ENCODE measurements around the gene AIMP2.
"Not testable (repeated sequence)": the region's sequence is repeated elsewhere in the genome, so short reads cannot be mapped to it uniquely, and the experiment has no call there.

Gene AIMP2

GRCh38 chr7:6008668-6009611 lies at the start of gene AIMP2, which contains the start of gene PMS2:
TSS of gene AIMP2 (plus strand) at chr7:6009272. CDS start at chr7:6009364, 92 bp downstream.
TSS of gene PMS2 (minus strand) at chr7:6009049. CDS start at chr7:6009019, 30 bp downstream.
- peak; percentile 96 for DNase-seq

- DNase-seq: not testable (repeated sequence)
These were observed 45.9 kb upstream of the AIMP2 start for GRCh38 chr7:5963205-5963604.

DNA sequence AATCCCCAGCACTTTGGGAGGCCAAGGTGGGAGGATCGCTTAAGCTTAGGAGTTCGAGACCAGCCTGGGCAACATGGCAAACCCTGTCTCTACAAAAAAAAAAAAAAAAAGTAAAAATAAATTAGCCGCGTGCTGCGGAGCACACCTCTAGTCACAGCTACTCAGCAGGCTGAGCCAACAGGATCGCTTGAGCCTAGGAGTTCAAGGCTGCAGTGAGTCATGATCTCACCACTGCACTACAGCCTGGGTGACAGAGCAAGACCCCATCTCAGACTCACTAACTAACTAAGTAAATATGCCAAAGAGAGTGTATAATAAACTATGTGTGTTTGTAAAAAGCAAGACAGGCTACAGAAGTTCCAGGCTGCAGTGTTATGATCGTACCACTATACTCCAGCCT lies 45.3 kb upstream of the AIMP2 start:
- not testable (repeated sequence) for DNase-seq

- not testable (repeated sequence) for DNase-seq
These were observed 38.6 kb upstream of the AIMP2 start, which contains the start of gene RSPH10B for GRCh38 chr7:5970347-5970911. TSS of gene RSPH10B (minus strand) at chr7:5970689. CDS start at chr7:5967116, 3,573 bp downstream.

DNA sequence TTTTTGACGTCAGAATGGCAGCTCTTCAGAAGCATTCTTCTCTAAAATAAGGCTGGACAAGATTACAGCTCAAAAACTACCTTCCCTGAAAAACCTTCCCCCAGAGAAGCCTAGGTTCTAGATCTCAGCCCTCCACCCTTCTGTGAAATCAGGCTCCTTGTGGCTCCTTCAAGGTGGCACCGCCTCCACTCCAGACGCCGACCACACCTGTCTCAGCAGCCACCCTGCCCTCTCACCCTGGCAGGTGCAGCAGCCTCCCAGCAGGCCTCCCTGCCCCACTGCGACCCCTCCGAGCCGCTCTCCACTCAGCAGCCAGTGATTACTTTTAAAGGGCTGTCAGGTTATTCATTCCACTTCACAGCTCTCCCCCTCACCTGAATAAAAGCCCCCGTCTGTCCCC lies 35.5 kb upstream of the AIMP2 start:
- DNase-seq: not testable (repeated sequence)

DNA sequence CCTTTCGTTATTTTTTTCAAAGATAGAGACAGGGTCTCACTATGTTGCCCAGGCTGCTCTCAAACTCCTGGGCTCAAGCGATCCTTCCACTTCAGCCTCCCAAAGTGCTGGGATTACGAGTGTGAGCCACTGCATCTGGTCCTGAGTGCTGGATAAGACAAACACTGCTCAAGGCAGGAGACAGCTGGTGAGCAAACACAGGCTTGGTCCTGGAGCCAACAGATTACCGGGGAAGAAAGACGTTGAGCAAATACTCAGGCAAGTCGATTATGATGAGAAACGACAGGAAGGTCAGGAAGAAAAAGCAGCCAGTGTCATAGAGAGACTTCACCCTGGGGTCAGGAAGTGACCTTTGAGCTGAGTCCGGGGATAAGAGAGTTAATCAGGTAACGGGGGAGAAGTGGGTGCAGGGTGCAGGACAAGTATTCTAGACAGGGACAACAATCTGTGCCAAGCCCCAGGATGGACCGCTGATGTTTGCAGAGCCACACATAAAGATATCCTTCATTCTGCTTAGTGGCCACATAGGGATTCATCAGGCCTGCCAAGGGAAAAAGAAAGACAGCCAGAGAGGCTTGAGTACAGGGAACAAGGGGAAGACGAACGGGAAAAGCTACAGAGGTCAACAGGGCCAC lies 29.3 kb upstream of the AIMP2 start:
- not testable (repeated sequence) for DNase-seq

- not testable (repeated sequence) for DNase-seq
These were observed 22.0 kb upstream of the AIMP2 start for GRCh38 chr7:5987061-5987460.

DNA sequence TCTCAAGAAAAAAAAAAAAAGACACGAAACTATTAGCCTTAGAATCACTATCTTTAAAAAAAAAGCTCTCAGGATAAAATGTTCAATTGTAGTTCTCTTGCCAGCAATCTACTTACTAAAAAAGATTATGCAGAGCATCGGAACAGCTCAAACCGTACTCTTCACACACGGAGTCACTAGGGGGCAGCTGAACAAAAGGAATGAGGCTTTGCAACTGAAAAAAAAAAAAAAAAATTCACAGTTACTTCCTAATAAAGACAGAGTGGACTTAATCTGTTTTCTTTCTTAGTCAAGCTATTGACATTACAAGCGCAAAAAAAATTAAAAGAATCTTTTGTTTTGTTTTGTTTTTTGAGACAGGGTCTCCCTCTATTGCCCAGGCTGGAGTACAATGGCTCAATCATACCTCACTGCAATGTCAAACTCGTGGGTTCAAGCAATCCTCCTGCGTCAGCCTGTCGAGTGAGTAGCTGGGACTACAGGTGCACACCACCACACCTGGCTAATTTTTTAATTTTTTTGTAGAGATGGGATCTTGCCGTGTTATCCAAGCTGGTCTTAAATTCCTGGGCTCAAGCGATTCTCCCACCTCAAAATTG lies 11.8 kb upstream of the AIMP2 start:
- DNase-seq: peak; percentile 27

- no peak for DNase-seq
These were observed 1.7 kb upstream of the AIMP2 start for GRCh38 chr7:6007386-6007785.

DNA sequence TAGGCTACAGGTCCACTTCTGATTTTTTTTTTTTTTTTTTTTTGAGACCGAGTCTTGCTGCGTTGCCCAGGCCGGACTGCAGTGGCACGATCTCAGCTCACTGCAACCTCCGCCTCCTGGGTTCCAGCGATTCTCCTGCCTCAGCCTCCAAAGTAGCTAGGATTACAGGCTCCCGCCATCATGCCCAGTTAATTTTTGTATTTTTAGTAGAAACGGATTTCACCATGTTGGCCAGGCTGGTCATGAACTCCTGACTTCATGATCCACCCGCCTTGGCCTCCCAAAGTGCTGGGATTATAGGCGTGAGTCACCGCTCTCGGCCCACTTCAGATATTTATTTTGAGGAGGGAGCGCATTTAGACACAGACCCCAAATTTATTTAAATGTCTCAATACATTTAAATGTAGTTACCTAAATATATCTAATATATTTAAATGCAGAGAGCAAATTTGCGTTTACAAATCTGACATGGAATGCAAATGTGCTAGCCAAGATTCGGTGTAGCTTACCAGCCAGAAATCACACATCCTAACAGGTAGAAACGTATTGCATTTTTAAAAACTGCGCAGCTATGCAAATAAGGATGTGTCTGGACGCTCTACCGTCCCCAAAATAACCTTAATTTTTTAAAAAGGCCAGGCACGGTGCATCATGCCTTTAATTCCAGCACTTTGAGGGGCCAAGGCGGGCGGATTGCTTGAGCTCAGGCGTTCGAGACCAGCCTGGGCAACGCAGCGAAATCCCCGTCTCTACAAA lies 1.1 kb upstream of the AIMP2 start:
- DNase-seq: not testable (repeated sequence)

DNA sequence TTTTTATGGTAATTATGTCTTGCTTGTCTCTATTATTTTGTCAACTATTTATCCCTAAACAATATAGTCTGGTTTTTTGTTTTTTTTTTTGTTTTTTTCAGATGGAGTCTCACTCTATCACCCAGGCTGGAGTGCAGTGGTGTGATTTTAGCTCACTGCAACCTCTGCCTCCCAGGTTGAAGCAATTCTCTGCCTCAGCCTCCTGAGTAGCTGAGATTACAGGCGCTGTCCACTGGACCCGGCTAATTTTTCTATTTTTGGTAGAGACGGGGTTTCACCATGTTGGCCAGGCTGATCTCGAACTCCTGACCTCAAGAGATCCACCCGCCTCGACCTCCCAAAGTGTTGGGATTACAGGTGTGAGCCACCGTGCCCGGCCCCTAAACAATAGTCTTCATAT lies 1.3 kb downstream of the AIMP2 start:
- DNase-seq: not testable (repeated sequence)

- no peak for DNase-seq
These were observed 2.5 kb downstream of the AIMP2 start for GRCh38 chr7:6011541-6011940.

- DNase-seq: no peak
These were observed 3.5 kb downstream of the AIMP2 start for GRCh38 chr7:6012355-6013104.

DNA sequence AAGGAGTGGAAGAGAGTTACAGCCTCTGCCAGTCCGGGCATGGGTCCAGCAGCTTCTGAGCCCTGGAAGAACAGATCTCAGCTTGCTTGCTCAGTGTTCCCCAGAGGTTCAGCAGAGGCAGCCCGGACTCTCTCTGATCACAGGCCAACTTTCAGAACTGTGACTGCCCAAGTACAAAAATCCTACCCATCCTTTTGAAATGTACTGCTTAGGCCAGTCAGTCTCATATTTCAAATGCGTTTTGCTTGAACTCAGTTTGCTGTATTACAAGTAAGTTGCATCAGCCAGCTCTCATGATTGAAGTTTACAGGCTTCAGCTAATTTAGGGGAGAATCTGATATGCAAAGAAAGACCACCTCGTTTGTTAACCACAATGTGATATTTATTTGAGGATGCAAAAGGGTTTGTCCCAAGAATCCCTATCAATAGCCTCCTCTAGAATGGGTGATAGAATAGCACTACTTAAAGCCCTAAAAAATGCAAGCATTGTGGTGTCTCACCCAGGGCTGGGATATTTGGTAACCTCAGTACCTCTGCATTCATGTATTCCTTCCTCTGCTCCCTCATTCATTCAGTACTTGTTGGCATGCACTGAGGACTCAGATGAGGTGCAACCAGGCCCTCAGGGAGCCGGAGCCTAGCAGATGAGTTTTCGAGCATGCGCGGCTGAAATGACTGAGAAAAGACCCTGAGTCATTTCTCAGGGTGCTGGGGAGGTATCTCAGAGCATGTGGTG lies 7.0 kb downstream of the AIMP2 start:
- no peak for DNase-seq

DNA sequence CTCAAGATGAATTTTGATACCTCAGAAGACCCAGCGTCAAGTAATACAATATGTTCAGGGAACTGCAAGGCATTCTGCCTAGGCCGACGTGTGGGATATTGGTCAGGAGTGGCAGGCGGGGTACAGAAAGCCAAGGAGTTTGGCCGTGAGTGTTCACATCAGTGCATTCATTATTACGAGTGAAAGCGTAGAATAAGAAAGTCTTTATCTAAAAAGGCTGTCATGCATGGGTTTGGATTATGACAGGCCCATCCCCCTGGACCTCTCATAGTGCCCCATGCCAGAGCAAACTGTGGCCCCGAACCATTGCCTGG lies 7.5 kb downstream of the AIMP2 start:
- DNase-seq: no peak

- no peak for DNase-seq
These were observed 11.6 kb downstream of the AIMP2 start for GRCh38 chr7:6020371-6021286.

GRCh38 chr7:6022707-6023106 lies 13.6 kb downstream of the AIMP2 start:
- DNase-seq: no peak

- DNase-seq: no peak
These were observed 14.9 kb downstream of the AIMP2 start for GRCh38 chr7:6023974-6024435.

- DNase-seq: peak; percentile 57
These were observed 17.1 kb downstream of the AIMP2 start for GRCh38 chr7:6026011-6026819.
